GM23338 (cell line): ENCODE results near the gene CYFIP1. TPM values are rescaled to one million over a fixed set of nuclear protein-coding genes. Genes with fewer than 3 reads are reported as not detected.

Source experiments
- ATAC-seq: fragments of 200-7000 bp; cut with Tn5 transposase; 3 replicates; pipeline ENCODE4 v1.9.1; 2020
- DNase-seq: peaks from one replicate; pipeline ENCODE4 v3.0.0-alpha.2; 2015; ENCODE audit warnings: low spot score
- H2AFZ ChIP-seq: fragments of 200-600 bp; sonication (generic); 2 replicates; pipeline ENCODE4 v1.8.0; 2016; ENCODE audit warnings: antibody characterized with exemption, mild to moderate bottlenecking, moderate library complexity
- H3F3A ChIP-seq: fragments of 200-600 bp; sonication (generic); replicated peaks from 2 replicates; pipeline ENCODE4 v1.8.0; 2017; ENCODE audit warnings: antibody characterized with exemption, mixed run types, low read depth
- H3K27ac ChIP-seq: fragments of 200-600 bp; sonication (generic); 2 replicates; pipeline ENCODE4 v1.6.1; 2016; ENCODE audit warnings: low read depth
- H3K27me3 ChIP-seq: fragments of 200-600 bp; sonication (generic); 2 replicates; pipeline ENCODE4 v1.8.0; 2016; ENCODE audit warnings: mild to moderate bottlenecking, mixed run types, moderate library complexity; ENCODE audit not compliant: insufficient read depth
- H3K36me3 ChIP-seq: fragments of 200-600 bp; sonication (generic); 2 replicates; pipeline ENCODE4 v1.8.0; 2016; ENCODE audit warnings: mild to moderate bottlenecking; ENCODE audit not compliant: insufficient read depth
- H3K4me1 ChIP-seq: fragments of 200-600 bp; sonication (generic); 2 replicates; pipeline ENCODE4 v1.8.0; 2016; ENCODE audit warnings: mild to moderate bottlenecking, moderate library complexity; ENCODE audit not compliant: insufficient read depth
- H3K4me2 ChIP-seq: fragments of 200-600 bp; sonication (generic); 2 replicates; pipeline ENCODE4 v1.7.1; 2017; ENCODE audit warnings: mixed run types
- H3K4me3 ChIP-seq: fragments of 200-600 bp; sonication (generic); 2 replicates; pipeline ENCODE4 v1.6.1; 2016; ENCODE audit warnings: mixed run types
- H3K79me2 ChIP-seq: fragments of 200-600 bp; sonication (generic); replicated peaks from 2 replicates; pipeline ENCODE4 v1.8.0; 2017; ENCODE audit warnings: mild to moderate bottlenecking; ENCODE audit not compliant: insufficient read depth
- H3K9me2 ChIP-seq: fragments of 200-600 bp; sonication (generic); 2 replicates; pipeline ENCODE4 v1.8.0; 2017; ENCODE audit not compliant: insufficient read depth
- H4K20me1 ChIP-seq: fragments of 200-600 bp; sonication (generic); replicated peaks from 2 replicates; pipeline ENCODE4 v1.8.0; 2017; ENCODE audit warnings: mild to moderate bottlenecking; ENCODE audit not compliant: insufficient read depth
- H3K27ac Mint-ChIP-seq: 2 replicates; pipeline ENCODE4 v1.8.0; 2020; ENCODE audit warnings: inconsistent platforms, mild to moderate bottlenecking, moderate library complexity, mixed read lengths
- H3K27me3 Mint-ChIP-seq: 3 replicates; pipeline ENCODE4 v1.8.0; 2022; ENCODE audit warnings: low read depth, mild to moderate bottlenecking, moderate library complexity, mixed read lengths, inconsistent platforms; ENCODE audit not compliant: insufficient read depth, poor library complexity
- H3K36me3 Mint-ChIP-seq: 3 replicates; pipeline ENCODE4 v1.8.0; 2021; ENCODE audit warnings: low read depth, mild to moderate bottlenecking, inconsistent platforms, moderate library complexity, mixed read lengths
- H3K4me1 Mint-ChIP-seq: 3 replicates; pipeline ENCODE4 v1.8.0; 2020; ENCODE audit warnings: mild to moderate bottlenecking, inconsistent platforms, mixed read lengths
- H3K4me3 Mint-ChIP-seq: 3 replicates; pipeline ENCODE4 v1.8.0; 2021; ENCODE audit warnings: moderate library complexity, mild to moderate bottlenecking, inconsistent platforms, mixed read lengths
- H3K9me3 Mint-ChIP-seq: 3 replicates; pipeline ENCODE4 v1.8.0; 2020; ENCODE audit warnings: moderate library complexity, mild to moderate bottlenecking, inconsistent platforms, mixed read lengths
- CREB1 ChIP-seq: fragments of 250-450 bp; sonication (Bioruptor Pico); IDR thresholded peaks from 2 replicates; pipeline ENCODE4 v1.5.0; 2020; ENCODE audit warnings: low read depth, mild to moderate bottlenecking, moderate library complexity
- EZH2 ChIP-seq: fragments of 200-600 bp; sonication (generic); IDR thresholded peaks from one replicate; pipeline ENCODE4 v1.8.0; 2017; ENCODE audit warnings: antibody characterized with exemption, mild to moderate bottlenecking, low read depth; ENCODE audit not compliant: unreplicated experiment
- EZH2phosphoT487 ChIP-seq: fragments of 200-600 bp; sonication (generic); IDR thresholded peaks from one replicate; pipeline ENCODE4 v1.8.1; 2018; ENCODE audit warnings: antibody characterized with exemption; ENCODE audit not compliant: unreplicated experiment
- JUNB ChIP-seq: IDR thresholded peaks from one replicate; pipeline ENCODE4 v1.6.1; 2016; ENCODE audit warnings: antibody characterized with exemption; ENCODE audit not compliant: unreplicated experiment
- NANOG ChIP-seq: IDR thresholded peaks from 2 replicates; pipeline ENCODE4 v1.6.1; 2016; ENCODE audit warnings: antibody characterized with exemption, borderline replicate concordance
- POLR2AphosphoS5 ChIP-seq: IDR thresholded peaks from 2 replicates; pipeline ENCODE4 v1.6.1; 2016; ENCODE audit warnings: antibody characterized with exemption, low read depth
- STAT1 ChIP-seq: IDR thresholded peaks from one replicate; pipeline ENCODE4 v1.6.1; 2016; ENCODE audit warnings: antibody characterized with exemption; ENCODE audit not compliant: unreplicated experiment
- ZNF114 ChIP-seq: fragments of 250-450 bp; sonication (Bioruptor Pico); IDR thresholded peaks from 2 replicates; pipeline ENCODE4 v1.5.0; 2020; ENCODE audit warnings: mild to moderate bottlenecking, moderate library complexity
- ZNF331 ChIP-seq: fragments of 250-450 bp; sonication (Bioruptor Pico); IDR thresholded peaks from 2 replicates; pipeline ENCODE4 v1.5.0; 2020; ENCODE audit warnings: low read depth, mild to moderate bottlenecking, moderate library complexity
- polyA plus RNA-seq: library from polyadenylated mRNA; unstranded; fragments of >200 nt; fragmentation: Nextera tagmentation; extraction: Ambion mirVana; gene quantifications from 2 replicates; pipeline ENCODE4 v1.2.1, GENCODE V29; 2016
- total RNA-seq: library from RNA; depleted of rRNA; stranded (reverse); fragments of >200 nt; shearing (Covaris generic); gene quantifications from 2 replicates; pipeline ENCODE4 v1.2.3, GENCODE V29; 2014
- TF ChIP-seq, protein P1 (sequence below): IDR thresholded peaks from one replicate; pipeline ENCODE4 v1.6.1; 2018; ENCODE audit warnings: antibody characterized with exemption; ENCODE audit not compliant: unreplicated experiment
- TF ChIP-seq, protein P2 (sequence below), 2 experiments: fragments of 200-600 bp in 1 of 2; sonication (generic) in 1 of 2; conservative IDR thresholded peaks; 2 replicates each; pipeline versions ENCODE4 v1.5.1 to v1.6.1; 2016 to 2017; ENCODE audit warnings: antibody characterized with exemption in 2 of 2, low read depth in 2 of 2, mild to moderate bottlenecking in 2 of 2, moderate library complexity in 1 of 2
- TF ChIP-seq, protein P3 (sequence below): IDR thresholded peaks from 2 replicates; pipeline ENCODE4 v1.6.1; 2016; ENCODE audit warnings: antibody characterized with exemption
- TF ChIP-seq, protein P4 (sequence below): fragments of 250-450 bp; sonication (Bioruptor Pico); IDR thresholded peaks from 2 replicates; pipeline ENCODE4 v1.5.0; 2020; ENCODE audit warnings: mild to moderate bottlenecking, moderate library complexity

The CYFIP1 gene
- total and polyA plus RNA-seq, 2 experiments from 2014 or later, result 20.0 to 73.9 TPM

DNA sequence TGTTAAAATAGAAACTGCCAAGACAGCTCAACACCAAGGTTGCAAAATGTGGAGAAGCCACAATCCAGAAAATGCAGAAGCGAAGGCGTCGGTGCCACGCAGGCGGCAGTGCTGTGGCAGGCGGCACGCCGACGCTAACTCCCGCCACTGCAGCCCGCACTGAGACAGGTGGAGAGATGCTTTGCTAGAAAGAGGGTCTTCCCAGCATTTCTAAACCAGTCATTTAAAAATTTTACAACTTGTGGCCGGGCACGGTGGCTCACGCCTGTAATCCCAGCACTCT is 23.2 kb downstream of the CYFIP1 start:
- H3K9me3 Mint-ChIP-seq, result no peaks in the 10 kb centered on the region; the same call in 2 of the 3 replicates
- no peak for DNase-seq
- H3K4me3 Mint-ChIP-seq, result no peak overlapping the region
- no peak for TF ChIP-seq JUNB
- TF ChIP-seq, protein P1, sequence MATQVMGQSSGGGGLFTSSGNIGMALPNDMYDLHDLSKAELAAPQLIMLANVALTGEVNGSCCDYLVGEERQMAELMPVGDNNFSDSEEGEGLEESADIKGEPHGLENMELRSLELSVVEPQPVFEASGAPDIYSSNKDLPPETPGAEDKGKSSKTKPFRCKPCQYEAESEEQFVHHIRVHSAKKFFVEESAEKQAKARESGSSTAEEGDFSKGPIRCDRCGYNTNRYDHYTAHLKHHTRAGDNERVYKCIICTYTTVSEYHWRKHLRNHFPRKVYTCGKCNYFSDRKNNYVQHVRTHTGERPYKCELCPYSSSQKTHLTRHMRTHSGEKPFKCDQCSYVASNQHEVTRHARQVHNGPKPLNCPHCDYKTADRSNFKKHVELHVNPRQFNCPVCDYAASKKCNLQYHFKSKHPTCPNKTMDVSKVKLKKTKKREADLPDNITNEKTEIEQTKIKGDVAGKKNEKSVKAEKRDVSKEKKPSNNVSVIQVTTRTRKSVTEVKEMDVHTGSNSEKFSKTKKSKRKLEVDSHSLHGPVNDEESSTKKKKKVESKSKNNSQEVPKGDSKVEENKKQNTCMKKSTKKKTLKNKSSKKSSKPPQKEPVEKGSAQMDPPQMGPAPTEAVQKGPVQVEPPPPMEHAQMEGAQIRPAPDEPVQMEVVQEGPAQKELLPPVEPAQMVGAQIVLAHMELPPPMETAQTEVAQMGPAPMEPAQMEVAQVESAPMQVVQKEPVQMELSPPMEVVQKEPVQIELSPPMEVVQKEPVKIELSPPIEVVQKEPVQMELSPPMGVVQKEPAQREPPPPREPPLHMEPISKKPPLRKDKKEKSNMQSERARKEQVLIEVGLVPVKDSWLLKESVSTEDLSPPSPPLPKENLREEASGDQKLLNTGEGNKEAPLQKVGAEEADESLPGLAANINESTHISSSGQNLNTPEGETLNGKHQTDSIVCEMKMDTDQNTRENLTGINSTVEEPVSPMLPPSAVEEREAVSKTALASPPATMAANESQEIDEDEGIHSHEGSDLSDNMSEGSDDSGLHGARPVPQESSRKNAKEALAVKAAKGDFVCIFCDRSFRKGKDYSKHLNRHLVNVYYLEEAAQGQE, result no peak
- no peak for TF ChIP-seq NANOG
- no peak for TF ChIP-seq ZNF114 (CRISPR knock-in tag)
- TF ChIP-seq POLR2AphosphoS5, result no peak
- TF ChIP-seq, protein P2, sequence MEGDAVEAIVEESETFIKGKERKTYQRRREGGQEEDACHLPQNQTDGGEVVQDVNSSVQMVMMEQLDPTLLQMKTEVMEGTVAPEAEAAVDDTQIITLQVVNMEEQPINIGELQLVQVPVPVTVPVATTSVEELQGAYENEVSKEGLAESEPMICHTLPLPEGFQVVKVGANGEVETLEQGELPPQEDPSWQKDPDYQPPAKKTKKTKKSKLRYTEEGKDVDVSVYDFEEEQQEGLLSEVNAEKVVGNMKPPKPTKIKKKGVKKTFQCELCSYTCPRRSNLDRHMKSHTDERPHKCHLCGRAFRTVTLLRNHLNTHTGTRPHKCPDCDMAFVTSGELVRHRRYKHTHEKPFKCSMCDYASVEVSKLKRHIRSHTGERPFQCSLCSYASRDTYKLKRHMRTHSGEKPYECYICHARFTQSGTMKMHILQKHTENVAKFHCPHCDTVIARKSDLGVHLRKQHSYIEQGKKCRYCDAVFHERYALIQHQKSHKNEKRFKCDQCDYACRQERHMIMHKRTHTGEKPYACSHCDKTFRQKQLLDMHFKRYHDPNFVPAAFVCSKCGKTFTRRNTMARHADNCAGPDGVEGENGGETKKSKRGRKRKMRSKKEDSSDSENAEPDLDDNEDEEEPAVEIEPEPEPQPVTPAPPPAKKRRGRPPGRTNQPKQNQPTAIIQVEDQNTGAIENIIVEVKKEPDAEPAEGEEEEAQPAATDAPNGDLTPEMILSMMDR (conservative IDR thresholded peaks at IDR 0.05; ENCODE audit: low read depth in 2 of 2), result no peak
- TF ChIP-seq, protein P3, sequence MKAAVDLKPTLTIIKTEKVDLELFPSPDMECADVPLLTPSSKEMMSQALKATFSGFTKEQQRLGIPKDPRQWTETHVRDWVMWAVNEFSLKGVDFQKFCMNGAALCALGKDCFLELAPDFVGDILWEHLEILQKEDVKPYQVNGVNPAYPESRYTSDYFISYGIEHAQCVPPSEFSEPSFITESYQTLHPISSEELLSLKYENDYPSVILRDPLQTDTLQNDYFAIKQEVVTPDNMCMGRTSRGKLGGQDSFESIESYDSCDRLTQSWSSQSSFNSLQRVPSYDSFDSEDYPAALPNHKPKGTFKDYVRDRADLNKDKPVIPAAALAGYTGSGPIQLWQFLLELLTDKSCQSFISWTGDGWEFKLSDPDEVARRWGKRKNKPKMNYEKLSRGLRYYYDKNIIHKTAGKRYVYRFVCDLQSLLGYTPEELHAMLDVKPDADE, result no peak
- no peak for TF ChIP-seq STAT1
- TF ChIP-seq CREB1 (CRISPR knock-in tag), result no peak
- TF ChIP-seq, protein P4, sequence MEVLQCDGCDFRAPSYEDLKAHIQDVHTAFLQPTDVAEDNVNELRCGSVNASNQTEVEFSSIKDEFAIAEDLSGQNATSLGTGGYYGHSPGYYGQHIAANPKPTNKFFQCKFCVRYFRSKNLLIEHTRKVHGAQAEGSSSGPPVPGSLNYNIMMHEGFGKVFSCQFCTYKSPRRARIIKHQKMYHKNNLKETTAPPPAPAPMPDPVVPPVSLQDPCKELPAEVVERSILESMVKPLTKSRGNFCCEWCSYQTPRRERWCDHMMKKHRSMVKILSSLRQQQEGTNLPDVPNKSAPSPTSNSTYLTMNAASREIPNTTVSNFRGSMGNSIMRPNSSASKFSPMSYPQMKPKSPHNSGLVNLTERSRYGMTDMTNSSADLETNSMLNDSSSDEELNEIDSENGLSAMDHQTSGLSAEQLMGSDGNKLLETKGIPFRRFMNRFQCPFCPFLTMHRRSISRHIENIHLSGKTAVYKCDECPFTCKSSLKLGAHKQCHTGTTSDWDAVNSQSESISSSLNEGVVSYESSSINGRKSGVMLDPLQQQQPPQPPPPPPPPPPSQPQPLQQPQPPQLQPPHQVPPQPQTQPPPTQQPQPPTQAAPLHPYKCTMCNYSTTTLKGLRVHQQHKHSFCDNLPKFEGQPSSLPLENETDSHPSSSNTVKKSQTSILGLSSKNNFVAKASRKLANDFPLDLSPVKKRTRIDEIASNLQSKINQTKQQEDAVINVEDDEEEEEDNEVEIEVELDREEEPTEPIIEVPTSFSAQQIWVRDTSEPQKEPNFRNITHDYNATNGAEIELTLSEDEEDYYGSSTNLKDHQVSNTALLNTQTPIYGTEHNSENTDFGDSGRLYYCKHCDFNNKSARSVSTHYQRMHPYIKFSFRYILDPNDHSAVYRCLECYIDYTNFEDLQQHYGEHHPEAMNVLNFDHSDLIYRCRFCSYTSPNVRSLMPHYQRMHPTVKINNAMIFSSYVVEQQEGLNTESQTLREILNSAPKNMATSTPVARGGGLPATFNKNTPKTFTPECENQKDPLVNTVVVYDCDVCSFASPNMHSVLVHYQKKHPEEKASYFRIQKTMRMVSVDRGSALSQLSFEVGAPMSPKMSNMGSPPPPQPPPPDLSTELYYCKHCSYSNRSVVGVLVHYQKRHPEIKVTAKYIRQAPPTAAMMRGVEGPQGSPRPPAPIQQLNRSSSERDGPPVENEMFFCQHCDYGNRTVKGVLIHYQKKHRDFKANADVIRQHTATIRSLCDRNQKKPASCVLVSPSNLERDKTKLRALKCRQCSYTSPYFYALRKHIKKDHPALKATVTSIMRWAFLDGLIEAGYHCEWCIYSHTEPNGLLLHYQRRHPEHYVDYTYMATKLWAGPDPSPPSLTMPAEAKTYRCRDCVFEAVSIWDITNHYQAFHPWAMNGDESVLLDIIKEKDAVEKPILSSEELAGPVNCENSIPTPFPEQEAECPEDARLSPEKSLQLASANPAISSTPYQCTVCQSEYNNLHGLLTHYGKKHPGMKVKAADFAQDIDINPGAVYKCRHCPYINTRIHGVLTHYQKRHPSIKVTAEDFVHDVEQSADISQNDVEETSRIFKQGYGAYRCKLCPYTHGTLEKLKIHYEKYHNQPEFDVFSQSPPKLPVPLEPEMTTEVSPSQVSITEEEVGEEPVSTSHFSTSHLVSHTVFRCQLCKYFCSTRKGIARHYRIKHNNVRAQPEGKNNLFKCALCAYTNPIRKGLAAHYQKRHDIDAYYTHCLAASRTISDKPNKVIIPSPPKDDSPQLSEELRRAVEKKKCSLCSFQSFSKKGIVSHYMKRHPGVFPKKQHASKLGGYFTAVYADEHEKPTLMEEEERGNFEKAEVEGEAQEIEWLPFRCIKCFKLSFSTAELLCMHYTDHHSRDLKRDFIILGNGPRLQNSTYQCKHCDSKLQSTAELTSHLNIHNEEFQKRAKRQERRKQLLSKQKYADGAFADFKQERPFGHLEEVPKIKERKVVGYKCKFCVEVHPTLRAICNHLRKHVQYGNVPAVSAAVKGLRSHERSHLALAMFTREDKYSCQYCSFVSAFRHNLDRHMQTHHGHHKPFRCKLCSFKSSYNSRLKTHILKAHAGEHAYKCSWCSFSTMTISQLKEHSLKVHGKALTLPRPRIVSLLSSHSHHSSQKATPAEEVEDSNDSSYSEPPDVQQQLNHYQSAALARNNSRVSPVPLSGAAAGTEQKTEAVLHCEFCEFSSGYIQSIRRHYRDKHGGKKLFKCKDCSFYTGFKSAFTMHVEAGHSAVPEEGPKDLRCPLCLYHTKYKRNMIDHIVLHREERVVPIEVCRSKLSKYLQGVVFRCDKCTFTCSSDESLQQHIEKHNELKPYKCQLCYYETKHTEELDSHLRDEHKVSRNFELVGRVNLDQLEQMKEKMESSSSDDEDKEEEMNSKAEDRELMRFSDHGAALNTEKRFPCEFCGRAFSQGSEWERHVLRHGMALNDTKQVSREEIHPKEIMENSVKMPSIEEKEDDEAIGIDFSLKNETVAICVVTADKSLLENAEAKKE (CRISPR knock-in tag), result no peak
- TF ChIP-seq EZH2, result no peak
- no peak for TF ChIP-seq EZH2phosphoT487
- no peak for TF ChIP-seq ZNF331 (CRISPR knock-in tag)
- no peak overlapping the region for H2AFZ ChIP-seq
- H3K79me2 ChIP-seq, result peaks cover 61% of the 10 kb centered on the region
- peaks cover 34% of the 10 kb centered on the region for H3K4me1 Mint-ChIP-seq
- no peaks in the 10 kb centered on the region for H3K9me2 ChIP-seq
- H4K20me1 ChIP-seq, result peaks cover 30% of the 10 kb centered on the region
- peaks cover 34% of the 10 kb centered on the region for H3K27me3 Mint-ChIP-seq
- H3K4me2 ChIP-seq, result no peak overlapping the region
- no peak overlapping the region for H3K27ac Mint-ChIP-seq
- peaks cover 10% of the 10 kb centered on the region; the same call in 1 of the 2 replicates for H3K27me3 ChIP-seq
- no peaks in the 10 kb centered on the region; the same call in 2 of the 3 replicates for H3K36me3 Mint-ChIP-seq
- H3K4me1 ChIP-seq, result peaks cover 17% of the 10 kb centered on the region
- no peak for ATAC-seq
- H3K36me3 ChIP-seq, result no peaks in the 10 kb centered on the region
- H3K4me3 ChIP-seq, result no peak overlapping the region
- no peaks in the 10 kb centered on the region for H3F3A ChIP-seq
- H3K27ac ChIP-seq, result no peak overlapping the region
